ENCODE results near the gene CSNK1G3.

Gene CSNK1G3

GRCh38 chr5:123647066-123647465 is 135.1 kb downstream of the CSNK1G3 start:
- no peak for DNase-seq (ENCODE audit: low read depth)

- DNase-seq (ENCODE audit: low read depth) = no peak
These were observed 139.3 kb downstream of the CSNK1G3 start for GRCh38 chr5:123651234-123651633.

GRCh38 chr5:123659011-123659410 is 147.0 kb downstream of the CSNK1G3 start:
- no peak for DNase-seq (ENCODE audit: low read depth)

- DNase-seq (ENCODE audit: low read depth) = no peak
These were observed 147.5 kb downstream of the CSNK1G3 start for GRCh38 chr5:123659495-123659894.

GRCh38 chr5:123664961-123665360 is 153.0 kb downstream of the CSNK1G3 start:
- no peak for DNase-seq (ENCODE audit: low read depth)

GRCh38 chr5:123665822-123666371 is 153.9 kb downstream of the CSNK1G3 start:
- no peak for DNase-seq (ENCODE audit: low read depth)
